ENCODE data around the gene TMEM14A.

TMEM14A gene

DNA sequence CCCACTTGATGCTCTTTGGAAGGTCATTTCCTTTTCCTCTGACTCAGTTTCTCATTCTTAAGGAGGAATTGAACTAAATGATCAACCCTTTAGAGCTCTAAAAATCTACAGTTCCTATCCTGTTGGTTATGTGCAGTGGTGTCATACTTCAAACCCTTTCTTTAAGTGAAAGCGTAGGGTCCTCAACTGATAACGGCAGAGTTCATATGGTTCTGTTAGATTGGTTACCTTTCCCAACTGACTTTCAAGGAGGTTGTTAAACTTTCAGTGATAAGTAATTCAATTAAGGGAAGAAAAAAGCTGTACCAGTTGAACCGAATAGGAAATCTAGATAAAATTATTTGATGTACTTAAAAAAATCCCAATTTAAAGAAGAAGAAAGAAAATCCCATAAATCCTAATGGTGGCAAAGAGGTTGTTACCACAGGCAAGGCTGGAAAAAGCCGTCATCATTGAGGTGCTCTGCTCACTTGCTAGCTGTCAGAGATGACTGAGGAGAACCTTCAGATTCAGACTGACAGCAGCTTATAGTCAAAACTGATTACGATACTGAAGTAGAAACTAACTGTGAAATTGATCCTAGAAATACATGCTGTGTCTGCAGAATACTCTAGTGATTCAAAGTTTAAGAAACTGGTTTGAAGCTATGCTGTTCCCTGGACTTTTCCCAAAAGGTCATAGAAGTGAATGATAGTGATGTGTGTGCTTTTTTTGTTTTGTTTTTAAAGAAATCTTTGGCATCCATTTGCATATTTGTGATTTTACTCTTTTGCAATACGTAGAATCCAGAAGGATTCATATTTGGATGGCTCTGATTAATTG, 16.2 kb downstream of the TMEM14A start:
- DNase-seq (ENCODE audit: extremely low spot score): no peak
- CTCF ChIA-PET: no interaction called here
- POLR2A ChIA-PET: no interaction called here
- TF ChIP-seq ELF4 (IDR thresholded peaks at IDR 0.05): no peak
- TF ChIP-seq FOXK2 (IDR thresholded peaks at IDR 0.05): no peak
- no peak for TF ChIP-seq HDGF (IDR thresholded peaks at IDR 0.05; ENCODE audit: borderline replicate concordance)
- no peak for TF ChIP-seq ZNF384 (IDR thresholded peaks at IDR 0.05)
- TF ChIP-seq FOXA1 (IDR thresholded peaks at IDR 0.05): no peak
- no peak for TF ChIP-seq LEF1 (IDR thresholded peaks at IDR 0.05; ENCODE audit: borderline replicate concordance)
- no peak for TF ChIP-seq CTBP1 (IDR thresholded peaks at IDR 0.05; ENCODE audit: borderline replicate concordance)
- TF ChIP-seq TARDBP (IDR thresholded peaks at IDR 0.05): no peak
- TF ChIP-seq SP1 (IDR thresholded peaks at IDR 0.05): no peak

DNA sequence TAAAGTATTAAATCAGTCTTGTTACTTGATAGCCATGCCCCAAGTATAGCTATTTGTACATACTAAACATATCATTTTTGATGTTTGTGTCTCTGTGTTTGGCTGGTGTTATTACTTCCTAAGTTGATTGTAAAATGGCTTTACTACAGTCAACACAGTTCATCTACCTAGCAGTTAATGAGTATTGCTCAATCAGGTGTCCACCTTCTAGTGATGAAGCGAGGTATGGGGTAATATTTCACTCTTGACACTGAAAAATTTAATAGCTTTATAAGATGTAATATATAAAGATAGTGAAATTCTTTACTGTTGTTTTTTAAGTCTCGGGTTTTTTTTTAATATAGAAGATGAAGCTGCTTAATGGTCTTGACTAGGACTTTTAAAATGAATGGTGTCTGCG, 18.9 kb downstream of the TMEM14A start:
- no peak for TF ChIP-seq FOXK2 (IDR thresholded peaks at IDR 0.05)
- no peak for TF ChIP-seq SP1 (IDR thresholded peaks at IDR 0.05)
- TF ChIP-seq LEF1 (IDR thresholded peaks at IDR 0.05; ENCODE audit: borderline replicate concordance): no peak
- TF ChIP-seq HDGF (IDR thresholded peaks at IDR 0.05; ENCODE audit: borderline replicate concordance): no peak
- no peak for TF ChIP-seq ARNT (IDR thresholded peaks at IDR 0.05)
- TF ChIP-seq ELF4 (IDR thresholded peaks at IDR 0.05): no peak
- TF ChIP-seq SUZ12 (IDR thresholded peaks at IDR 0.05): no peak
- TF ChIP-seq CTBP1 (IDR thresholded peaks at IDR 0.05; ENCODE audit: borderline replicate concordance): no peak
- CTCF ChIA-PET: no interaction called here
- no peak for DNase-seq (ENCODE audit: extremely low spot score)
- POLR2A ChIA-PET: no interaction called here

DNA sequence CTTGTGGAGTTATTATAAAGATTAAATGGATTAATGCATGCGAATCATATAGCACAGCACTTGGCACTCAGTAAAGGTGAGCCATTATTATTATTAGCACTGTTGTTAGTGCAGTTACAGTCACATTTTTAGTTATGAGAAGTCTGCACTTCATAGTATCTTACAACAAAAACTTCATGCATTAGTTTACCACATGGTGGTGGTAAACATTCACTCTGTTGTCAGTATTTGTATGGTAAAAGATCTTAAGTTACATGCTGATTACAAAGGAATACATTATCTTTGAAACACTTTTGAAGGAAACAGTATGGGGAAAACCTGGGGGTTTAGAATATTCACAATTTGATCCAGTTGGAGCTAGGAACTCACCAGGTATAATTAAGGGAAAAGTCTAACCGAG, 20.8 kb downstream of the TMEM14A start:
- ChIA-PET CTCF (no interaction called here), POLR2A (no interaction called here)
- DNase-seq (ENCODE audit: extremely low spot score): no peak
- TF ChIP-seq LEF1 (IDR thresholded peaks at IDR 0.05; ENCODE audit: borderline replicate concordance) (no peak), SUZ12 (IDR thresholded peaks at IDR 0.05) (no peak), L3MBTL2 (conservative IDR thresholded peaks at IDR 0.05) (no peak), CTBP1 (IDR thresholded peaks at IDR 0.05; ENCODE audit: borderline replicate concordance) (no peak), NFRKB (IDR thresholded peaks at IDR 0.05) (no peak), ELF4 (IDR thresholded peaks at IDR 0.05) (no peak), BHLHE40 (IDR thresholded peaks at IDR 0.05; ENCODE audit: borderline replicate concordance) (no peak), ZNF384 (IDR thresholded peaks at IDR 0.05) (no peak), ARNT (IDR thresholded peaks at IDR 0.05) (no peak), FOXM1 (IDR thresholded peaks at IDR 0.05; ENCODE audit: borderline replicate concordance) (no peak), FOXA1 (IDR thresholded peaks at IDR 0.05) (no peak), HDGF (IDR thresholded peaks at IDR 0.05; ENCODE audit: borderline replicate concordance) (no peak), FOXK2 (IDR thresholded peaks at IDR 0.05) (no peak), TARDBP (IDR thresholded peaks at IDR 0.05) (no peak), SP1 (IDR thresholded peaks at IDR 0.05) (no peak)
- TF ChIP-seq, protein P1, sequence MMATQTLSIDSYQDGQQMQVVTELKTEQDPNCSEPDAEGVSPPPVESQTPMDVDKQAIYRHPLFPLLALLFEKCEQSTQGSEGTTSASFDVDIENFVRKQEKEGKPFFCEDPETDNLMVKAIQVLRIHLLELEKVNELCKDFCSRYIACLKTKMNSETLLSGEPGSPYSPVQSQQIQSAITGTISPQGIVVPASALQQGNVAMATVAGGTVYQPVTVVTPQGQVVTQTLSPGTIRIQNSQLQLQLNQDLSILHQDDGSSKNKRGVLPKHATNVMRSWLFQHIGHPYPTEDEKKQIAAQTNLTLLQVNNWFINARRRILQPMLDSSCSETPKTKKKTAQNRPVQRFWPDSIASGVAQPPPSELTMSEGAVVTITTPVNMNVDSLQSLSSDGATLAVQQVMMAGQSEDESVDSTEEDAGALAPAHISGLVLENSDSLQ (IDR thresholded peaks at IDR 0.05): no peak

DNA sequence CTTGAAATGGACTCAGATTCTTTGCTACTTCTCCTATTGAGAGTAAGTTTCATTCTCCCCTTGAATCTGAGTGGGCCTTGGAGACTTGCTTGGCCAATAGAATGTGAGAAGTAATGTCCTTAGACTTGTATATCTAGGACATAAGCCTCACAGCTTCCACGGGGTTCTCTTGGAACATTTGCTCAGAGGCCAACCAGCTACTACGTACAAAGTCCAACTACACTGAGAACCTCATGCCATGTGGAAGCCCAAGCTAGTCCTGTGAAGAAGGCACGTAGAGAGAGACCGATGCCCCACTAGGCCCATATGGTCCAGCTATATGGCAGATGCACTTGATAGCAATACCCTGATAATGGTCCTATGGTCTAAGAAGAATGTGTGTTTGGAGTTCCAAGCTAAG, 22.9 kb downstream of the TMEM14A start:
- CTCF ChIA-PET: no interaction called here
- TF ChIP-seq SUZ12 (IDR thresholded peaks at IDR 0.05) (no peak), CTBP1 (IDR thresholded peaks at IDR 0.05; ENCODE audit: borderline replicate concordance) (no peak), LEF1 (IDR thresholded peaks at IDR 0.05; ENCODE audit: borderline replicate concordance) (no peak), HDGF (IDR thresholded peaks at IDR 0.05; ENCODE audit: borderline replicate concordance) (no peak), ZNF384 (IDR thresholded peaks at IDR 0.05) (no peak), TARDBP (IDR thresholded peaks at IDR 0.05) (no peak), ELF4 (IDR thresholded peaks at IDR 0.05) (no peak), FOXA1 (IDR thresholded peaks at IDR 0.05) (no peak), L3MBTL2 (conservative IDR thresholded peaks at IDR 0.05) (no peak), FOXM1 (IDR thresholded peaks at IDR 0.05; ENCODE audit: borderline replicate concordance) (no peak), NFRKB (IDR thresholded peaks at IDR 0.05) (no peak), ARNT (IDR thresholded peaks at IDR 0.05) (no peak), FOXK2 (IDR thresholded peaks at IDR 0.05) (no peak), BHLHE40 (IDR thresholded peaks at IDR 0.05; ENCODE audit: borderline replicate concordance) (no peak), SP1 (IDR thresholded peaks at IDR 0.05) (no peak)
- TF ChIP-seq, protein P1 (IDR thresholded peaks at IDR 0.05): no peak
- POLR2A ChIA-PET: no interaction called here
- no peak for DNase-seq (ENCODE audit: extremely low spot score)

DNA sequence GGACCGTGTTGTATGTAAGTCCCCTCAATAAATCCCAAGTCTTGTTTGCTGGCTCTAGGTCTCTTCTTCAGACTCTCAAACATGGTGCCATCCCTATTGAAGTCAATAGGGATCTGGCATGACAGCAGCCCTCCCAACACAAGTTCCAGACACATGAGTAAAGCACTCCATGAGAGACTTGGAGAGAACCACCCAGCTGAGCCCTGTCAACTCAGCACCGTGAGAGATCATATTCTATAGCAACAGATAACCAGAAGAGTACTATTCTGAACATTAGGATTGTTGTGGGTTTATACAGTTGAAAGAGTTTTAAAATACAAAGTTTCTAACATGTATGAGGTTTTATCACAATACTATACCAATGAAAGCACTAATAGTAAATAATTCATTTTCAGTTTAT, 23.5 kb downstream of the TMEM14A start:
- TF ChIP-seq ARNT (IDR thresholded peaks at IDR 0.05) (no peak), FOXM1 (IDR thresholded peaks at IDR 0.05; ENCODE audit: borderline replicate concordance) (no peak), TARDBP (IDR thresholded peaks at IDR 0.05) (no peak), HDGF (IDR thresholded peaks at IDR 0.05; ENCODE audit: borderline replicate concordance) (no peak), ELF4 (IDR thresholded peaks at IDR 0.05) (no peak), FOXA1 (IDR thresholded peaks at IDR 0.05) (no peak), SP1 (IDR thresholded peaks at IDR 0.05) (no peak), L3MBTL2 (conservative IDR thresholded peaks at IDR 0.05) (no peak), BHLHE40 (IDR thresholded peaks at IDR 0.05; ENCODE audit: borderline replicate concordance) (no peak), CTBP1 (IDR thresholded peaks at IDR 0.05; ENCODE audit: borderline replicate concordance) (no peak), ZNF384 (IDR thresholded peaks at IDR 0.05) (no peak), NFRKB (IDR thresholded peaks at IDR 0.05) (no peak), FOXK2 (IDR thresholded peaks at IDR 0.05) (no peak), LEF1 (IDR thresholded peaks at IDR 0.05; ENCODE audit: borderline replicate concordance) (no peak), SUZ12 (IDR thresholded peaks at IDR 0.05) (no peak)
- TF ChIP-seq, protein P1 (IDR thresholded peaks at IDR 0.05): no peak
- POLR2A ChIA-PET: no interaction called here
- no peak for DNase-seq (ENCODE audit: extremely low spot score)
- CTCF ChIA-PET: no interaction called here
